ENCODE measurements around the gene GRIK2. TPM values are rescaled to one million over a fixed set of nuclear protein-coding genes. Genes with fewer than 3 reads are reported as not detected.
"Not testable (repeated sequence)": the region's sequence is repeated elsewhere in the genome, so short reads cannot be mapped to it uniquely, and the experiment has no call there.

The GRIK2 gene
- total and polyA plus RNA-seq, 2 experiments from 2014 or later = 1.4 to 7.1 TPM

- Histone ChIP-seq H3K9ac (no peak overlapping the region), H3K9me3 (ENCODE audit: low read depth) (no peaks in the 10 kb centered on the region), H3K27ac (no peak overlapping the region), H3K27me3 (replicated peaks; ENCODE audit: insufficient read depth) (no peaks in the 10 kb centered on the region), H4K20me1 (ENCODE audit: insufficient read depth) (no peaks in the 10 kb centered on the region), H3F3A (ENCODE audit: insufficient read depth) (no peaks in the 10 kb centered on the region), H2AFZ (no peak overlapping the region), H3K9me2 (ENCODE audit: insufficient read depth) (no peaks in the 10 kb centered on the region), H3K4me2 (ENCODE audit: unreplicated experiment) (no peak overlapping the region), H3K4me1 (ENCODE audit: insufficient read depth) (no peaks in the 10 kb centered on the region), H3K36me3 (ENCODE audit: low read depth) (no peaks in the 10 kb centered on the region), H3K79me2 (ENCODE audit: insufficient read depth) (no peaks in the 10 kb centered on the region), H3K4me3 (no peak overlapping the region)
- TF ChIP-seq EZH2phosphoT487 (IDR thresholded peaks at IDR 0.05; ENCODE audit: insufficient read depth, low read depth) (no peak), EZH2 (IDR thresholded peaks at IDR 0.05; ENCODE audit: insufficient read depth, poor library complexity, severe bottlenecking) (no peak)
- 4 to 6% methylated on average over 2 of the region's 2 CpGs for WGBS, 2 experiments (ENCODE audit: low coverage in 1 of 2, low lambda C conversion rate in 2 of 2, missing lambda C conversion rate in 2 of 2)
- DNase-seq = no peak
- in situ Hi-C loops (cut with MboI) = no loop called here
Observed at GRCh38 chr6:101630941-101631340, 237.4 kb downstream of the GRIK2 start.

GRCh38 chr6:101633081-101633480 lies 239.6 kb downstream of the GRIK2 start:
- WGBS, 2 experiments (ENCODE audit: low coverage in 1 of 2, low lambda C conversion rate in 2 of 2, missing lambda C conversion rate in 2 of 2) = 17 to 27% methylated on average over 3 of the region's 3 CpGs
- Histone ChIP-seq H4K20me1 (ENCODE audit: insufficient read depth) (no peaks in the 10 kb centered on the region), H3K9me2 (ENCODE audit: insufficient read depth) (no peaks in the 10 kb centered on the region), H3K4me2 (ENCODE audit: unreplicated experiment) (no peak overlapping the region), H3K27ac (no peak overlapping the region), H3K4me1 (ENCODE audit: insufficient read depth) (no peaks in the 10 kb centered on the region), H3K79me2 (ENCODE audit: insufficient read depth) (no peaks in the 10 kb centered on the region), H3K36me3 (ENCODE audit: low read depth) (no peaks in the 10 kb centered on the region), H3K4me3 (no peak overlapping the region), H3K27me3 (replicated peaks; ENCODE audit: insufficient read depth) (no peaks in the 10 kb centered on the region), H2AFZ (no peak overlapping the region), H3K9ac (no peak overlapping the region), H3K9me3 (ENCODE audit: low read depth) (no peaks in the 10 kb centered on the region), H3F3A (ENCODE audit: insufficient read depth) (no peaks in the 10 kb centered on the region)
- no peak for DNase-seq
- TF ChIP-seq EZH2 (IDR thresholded peaks at IDR 0.05; ENCODE audit: insufficient read depth, poor library complexity, severe bottlenecking) (no peak), EZH2phosphoT487 (IDR thresholded peaks at IDR 0.05; ENCODE audit: insufficient read depth, low read depth) (no peak)
- in situ Hi-C loops (cut with MboI) = no loop called here

- H3K27ac ChIP-seq; H3K4me2 ChIP-seq (ENCODE audit: unreplicated experiment); H3K4me3 ChIP-seq; H3K4me1 ChIP-seq (ENCODE audit: insufficient read depth); H3K36me3 ChIP-seq (ENCODE audit: low read depth); H3K9me3 ChIP-seq (ENCODE audit: low read depth); H3K9me2 ChIP-seq (ENCODE audit: insufficient read depth); DNase-seq; H3K27me3 ChIP-seq (replicated peaks; ENCODE audit: insufficient read depth); H3K79me2 ChIP-seq (ENCODE audit: insufficient read depth); H3F3A ChIP-seq (ENCODE audit: insufficient read depth); H4K20me1 ChIP-seq (ENCODE audit: insufficient read depth); in situ Hi-C loops (cut with MboI); H2AFZ ChIP-seq; H3K9ac ChIP-seq: not testable (repeated sequence)
- WGBS, 2 experiments (ENCODE audit: low coverage in 1 of 2, low lambda C conversion rate in 2 of 2, missing lambda C conversion rate in 2 of 2) = 77 to 81% methylated on average over 11 of the region's 11 CpGs
Observed at GRCh38 chr6:101638865-101639264, 245.4 kb downstream of the GRIK2 start.

DNA sequence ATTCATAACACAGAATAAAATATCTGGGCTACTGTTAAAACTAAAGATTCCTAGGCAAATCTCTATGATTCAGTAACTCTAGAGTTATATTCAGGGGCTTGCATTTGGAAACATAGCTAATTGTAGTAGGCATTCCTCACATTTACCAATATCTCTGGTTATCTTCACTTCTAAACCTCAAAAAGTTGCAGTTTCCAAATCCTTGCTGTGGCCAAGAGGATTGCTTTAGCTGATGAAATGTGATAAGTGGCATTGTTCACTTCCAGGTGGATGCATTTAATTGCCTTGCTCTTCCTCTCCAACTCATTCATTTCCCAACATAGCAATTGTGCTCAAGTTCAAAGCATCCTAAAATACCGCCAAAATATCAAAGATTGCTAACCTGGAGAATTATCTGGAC lies 246.6 kb downstream of the GRIK2 start:
- no peaks in the 10 kb centered on the region for H3K79me2 ChIP-seq (ENCODE audit: insufficient read depth)
- no peak overlapping the region for H3K27ac ChIP-seq
- H3K36me3 ChIP-seq (ENCODE audit: low read depth) = no peaks in the 10 kb centered on the region
- H3F3A ChIP-seq (ENCODE audit: insufficient read depth) = no peaks in the 10 kb centered on the region
- H3K4me2 ChIP-seq (ENCODE audit: unreplicated experiment) = no peak overlapping the region
- H2AFZ ChIP-seq = no peak overlapping the region
- TF ChIP-seq EZH2phosphoT487 (IDR thresholded peaks at IDR 0.05; ENCODE audit: insufficient read depth, low read depth) (no peak), EZH2 (IDR thresholded peaks at IDR 0.05; ENCODE audit: insufficient read depth, poor library complexity, severe bottlenecking) (no peak)
- H3K27me3 ChIP-seq (replicated peaks; ENCODE audit: insufficient read depth) = no peaks in the 10 kb centered on the region
- WGBS, 2 experiments (ENCODE audit: low coverage in 1 of 2, low lambda C conversion rate in 2 of 2, missing lambda C conversion rate in 2 of 2) = 53% methylated on average over 1 of the region's 1 CpG
- H3K9ac ChIP-seq = no peak overlapping the region
- H3K4me3 ChIP-seq = no peak overlapping the region
- in situ Hi-C loops (cut with MboI) = no loop called here
- no peaks in the 10 kb centered on the region for H3K4me1 ChIP-seq (ENCODE audit: insufficient read depth)
- no peaks in the 10 kb centered on the region for H4K20me1 ChIP-seq (ENCODE audit: insufficient read depth)
- no peaks in the 10 kb centered on the region for H3K9me3 ChIP-seq (ENCODE audit: low read depth)
- DNase-seq = no peak
- no peaks in the 10 kb centered on the region for H3K9me2 ChIP-seq (ENCODE audit: insufficient read depth)

DNA sequence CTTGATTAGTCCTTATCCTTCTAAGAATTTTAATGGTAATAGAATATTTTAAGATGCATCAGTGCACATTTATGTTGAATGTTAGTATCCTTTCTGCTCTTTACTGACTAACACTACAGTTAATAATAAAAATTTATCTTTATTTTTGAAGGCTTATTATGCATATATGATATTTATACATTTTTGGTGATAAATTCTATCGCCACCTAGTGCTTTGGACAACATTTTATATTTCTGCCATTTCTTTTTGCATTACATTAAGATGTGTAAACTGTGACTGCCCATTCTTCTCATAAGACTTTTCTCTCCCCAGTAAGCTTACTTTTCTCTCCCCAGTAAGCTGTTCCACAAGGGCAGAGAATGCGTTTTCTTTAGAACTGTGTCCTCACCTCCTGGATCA lies 252.3 kb downstream of the GRIK2 start:
- WGBS, 2 experiments (ENCODE audit: low coverage in 1 of 2, low lambda C conversion rate in 2 of 2, missing lambda C conversion rate in 2 of 2) = 78 to 85% methylated on average over 2 of the region's 2 CpGs
- Histone ChIP-seq H3K79me2 (ENCODE audit: insufficient read depth) (no peaks in the 10 kb centered on the region), H3K36me3 (ENCODE audit: low read depth) (no peaks in the 10 kb centered on the region), H3K4me1 (ENCODE audit: insufficient read depth) (no peaks in the 10 kb centered on the region), H3K9me2 (ENCODE audit: insufficient read depth) (no peaks in the 10 kb centered on the region), H3F3A (ENCODE audit: insufficient read depth) (no peaks in the 10 kb centered on the region), H3K9ac (no peak overlapping the region), H3K4me2 (ENCODE audit: unreplicated experiment) (no peak overlapping the region), H3K27ac (no peak overlapping the region), H2AFZ (no peak overlapping the region), H3K9me3 (ENCODE audit: low read depth) (no peaks in the 10 kb centered on the region), H3K27me3 (replicated peaks; ENCODE audit: insufficient read depth) (no peaks in the 10 kb centered on the region), H3K4me3 (no peak overlapping the region), H4K20me1 (ENCODE audit: insufficient read depth) (no peaks in the 10 kb centered on the region)
- DNase-seq = no peak
- in situ Hi-C loops (cut with MboI) = no loop called here
- no peak for TF ChIP-seq EZH2 (IDR thresholded peaks at IDR 0.05; ENCODE audit: insufficient read depth, poor library complexity, severe bottlenecking)
- no peak for TF ChIP-seq EZH2phosphoT487 (IDR thresholded peaks at IDR 0.05; ENCODE audit: insufficient read depth, low read depth)
